ENCODE measurements around the gene ZNF320. TPM values are rescaled to one million over a fixed set of nuclear protein-coding genes. Genes with fewer than 3 reads are reported as not detected.

ZNF320 gene
- total and polyA plus RNA-seq, 9 of the 15 experiments (the other 6 are each of a cell fraction or from before 2014, with no cell fraction given) = 5.4 to 25.6 (median 11.7) TPM

GRCh38 chr19:52936151-52936953 lies 38.9 kb upstream of the ZNF320 start (continued):
- no peak for TF ChIP-seq ZBTB5 (IDR thresholded peaks at IDR 0.05)
- TF ChIP-seq ARID4B (CRISPR knock-in tag; IDR thresholded peaks at IDR 0.05) = no peak
- peak; percentile 45; the same call in 1 of the 2 replicates for TF ChIP-seq FOXK1 (CRISPR knock-in tag; IDR thresholded peaks at IDR 0.05; ENCODE audit: borderline replicate concordance)
- peak; percentile 58; the same call in 1 of the 2 replicates for TF ChIP-seq ETS1 (conservative IDR thresholded peaks at IDR 0.05; ENCODE audit: control insufficient read depth, low read depth, low read length)
- no peak for TF ChIP-seq ILF3 (IDR thresholded peaks at IDR 0.05; ENCODE audit: borderline replicate concordance)
- TF ChIP-seq USF1 (CRISPR knock-in tag; IDR thresholded peaks at IDR 0.05) = no peak
- TF ChIP-seq SMARCC2 (IDR thresholded peaks at IDR 0.05; ENCODE audit: low read depth) = peak; percentile 94
- peak; percentile 82 to 85 for TF ChIP-seq NCOA2 (IDR thresholded peaks at IDR 0.05; ENCODE audit: partially characterized antibody in 2 of 2)
- peak; percentile 86 for TF ChIP-seq PKNOX1 (IDR thresholded peaks at IDR 0.05)
- no peak for TF ChIP-seq IRF2 (CRISPR knock-in tag; IDR thresholded peaks at IDR 0.05)
- no peak for TF ChIP-seq NR2C2 (CRISPR knock-in tag; IDR thresholded peaks at IDR 0.05)
- TF ChIP-seq NR2C2 (tag; IDR thresholded peaks at IDR 0.05) = peak; percentile 78
- peak; percentile 99 for TF ChIP-seq ZNF395 (CRISPR knock-in tag; IDR thresholded peaks at IDR 0.05)
- TF ChIP-seq MECOM (CRISPR knock-in tag; IDR thresholded peaks at IDR 0.05) = peak; percentile 82
- TF ChIP-seq SREBF2 (CRISPR knock-in tag; IDR thresholded peaks at IDR 0.05) = 0 out of 2 replicates have a peak, but pooled peaks have one; percentile 23

All from K562 (cell line).